Measurements from ENCODE around the gene FBXL7. TPM values are rescaled to one million over a fixed set of nuclear protein-coding genes. Genes with fewer than 3 reads are reported as not detected.

Gene FBXL7
- total RNA-seq, 2 experiments from 2014 or later: not detected

DNA sequence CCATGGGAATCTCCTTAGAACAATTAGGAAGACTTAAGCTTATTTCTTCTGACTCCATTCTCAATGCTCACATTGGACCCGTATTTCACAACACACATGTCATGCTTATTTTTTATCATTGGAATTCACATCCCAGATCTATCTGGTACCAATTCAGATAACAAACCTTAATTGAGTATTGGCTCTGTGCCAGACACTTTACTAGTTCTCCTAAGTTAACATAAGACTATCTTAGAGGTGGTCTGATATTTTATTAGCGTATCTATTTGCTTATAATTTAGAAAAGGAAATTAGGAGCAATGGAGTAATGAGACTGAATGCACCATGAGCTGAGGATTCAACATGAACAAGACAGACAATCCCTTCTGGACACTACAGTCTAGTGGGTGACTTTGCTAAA lies 45.1 kb downstream of the FBXL7 start:
- Mint-ChIP-seq H3K4me3 (no peak overlapping the region), H3K9me3 (no peaks in the 10 kb centered on the region), H3K4me1 (ENCODE audit: low read depth) (no peaks in the 10 kb centered on the region), H3K27me3 (no peaks in the 10 kb centered on the region), H3K36me3 (ENCODE audit: low read depth) (no peaks in the 10 kb centered on the region), H3K27ac (no peak overlapping the region)
- DNase-seq: no peak
- POLR2A ChIA-PET: no interaction called here
- intact Hi-C loops (cut with micrococcal nuclease): no loop called here
- no peak for ATAC-seq
- CTCF ChIA-PET: no interaction called here
- no peak for TF ChIP-seq CTCF (IDR thresholded peaks at IDR 0.05)

DNA sequence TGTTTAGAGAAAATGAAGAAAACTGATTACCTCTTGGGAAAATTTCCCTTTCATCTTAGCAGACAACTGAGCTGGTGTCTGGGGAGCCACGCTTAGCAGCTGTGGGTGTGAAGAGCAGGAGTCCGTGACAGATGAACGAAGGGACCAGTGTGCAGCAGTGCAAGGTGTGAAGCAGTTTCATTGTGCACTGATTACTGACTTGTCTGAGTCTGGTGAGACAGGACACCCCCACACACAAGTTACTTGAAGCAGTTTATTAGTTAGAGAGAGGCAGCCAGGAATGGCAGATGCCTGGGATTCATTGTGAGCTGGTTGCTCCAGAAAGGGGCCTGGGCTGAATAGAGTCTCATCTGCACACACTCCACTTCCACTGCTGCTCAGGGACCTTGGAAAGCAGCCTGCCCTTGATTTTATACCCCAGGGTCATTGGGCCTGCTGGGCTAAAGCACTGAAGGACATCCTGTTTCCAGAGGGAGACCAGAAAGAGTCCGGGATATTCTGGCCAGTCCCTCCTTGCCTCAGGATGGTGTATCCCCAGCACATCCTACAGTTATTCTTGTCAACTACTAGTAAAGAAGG lies 47.4 kb downstream of the FBXL7 start:
- H3K9me3 Mint-ChIP-seq: no peaks in the 10 kb centered on the region
- no peak for DNase-seq
- CTCF ChIA-PET: no interaction called here
- no peaks in the 10 kb centered on the region for H3K27me3 Mint-ChIP-seq
- no peaks in the 10 kb centered on the region for H3K4me1 Mint-ChIP-seq (ENCODE audit: low read depth)
- no peak overlapping the region for H3K27ac Mint-ChIP-seq
- no peak overlapping the region for H3K4me3 Mint-ChIP-seq
- POLR2A ChIA-PET: no interaction called here
- no peak for TF ChIP-seq CTCF (IDR thresholded peaks at IDR 0.05)
- ATAC-seq: no peak
- intact Hi-C loops (cut with micrococcal nuclease): no loop called here
- no peaks in the 10 kb centered on the region for H3K36me3 Mint-ChIP-seq (ENCODE audit: low read depth)

DNA sequence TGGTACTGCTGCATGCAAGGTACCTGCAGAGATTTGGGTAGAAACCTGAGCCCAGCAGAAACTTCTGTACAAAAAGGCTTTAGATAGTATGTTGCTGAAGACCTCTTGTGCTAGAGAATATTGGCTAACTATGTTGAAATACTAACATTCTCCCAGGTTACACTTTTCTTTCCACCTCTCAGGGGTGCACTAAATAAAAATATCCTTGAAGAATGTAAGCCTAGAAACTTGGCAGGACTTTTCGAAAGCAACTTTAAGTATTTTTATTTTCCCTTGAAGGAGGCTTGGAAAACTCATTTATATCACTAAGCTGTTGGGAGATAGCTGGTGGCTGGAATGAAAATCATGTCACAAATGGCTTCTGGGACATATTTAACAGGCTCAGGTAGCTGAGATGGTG lies 50.0 kb downstream of the FBXL7 start:
- DNase-seq (no peak), ATAC-seq (no peak)
- Mint-ChIP-seq H3K27ac (no peak overlapping the region), H3K4me1 (ENCODE audit: low read depth) (no peaks in the 10 kb centered on the region), H3K36me3 (ENCODE audit: low read depth) (no peaks in the 10 kb centered on the region), H3K4me3 (no peak overlapping the region), H3K9me3 (no peaks in the 10 kb centered on the region), H3K27me3 (no peaks in the 10 kb centered on the region)
- POLR2A ChIA-PET: no interaction called here
- no peak for TF ChIP-seq CTCF (IDR thresholded peaks at IDR 0.05)
- CTCF ChIA-PET: no interaction called here
- intact Hi-C loops (cut with micrococcal nuclease): no loop called here

DNA sequence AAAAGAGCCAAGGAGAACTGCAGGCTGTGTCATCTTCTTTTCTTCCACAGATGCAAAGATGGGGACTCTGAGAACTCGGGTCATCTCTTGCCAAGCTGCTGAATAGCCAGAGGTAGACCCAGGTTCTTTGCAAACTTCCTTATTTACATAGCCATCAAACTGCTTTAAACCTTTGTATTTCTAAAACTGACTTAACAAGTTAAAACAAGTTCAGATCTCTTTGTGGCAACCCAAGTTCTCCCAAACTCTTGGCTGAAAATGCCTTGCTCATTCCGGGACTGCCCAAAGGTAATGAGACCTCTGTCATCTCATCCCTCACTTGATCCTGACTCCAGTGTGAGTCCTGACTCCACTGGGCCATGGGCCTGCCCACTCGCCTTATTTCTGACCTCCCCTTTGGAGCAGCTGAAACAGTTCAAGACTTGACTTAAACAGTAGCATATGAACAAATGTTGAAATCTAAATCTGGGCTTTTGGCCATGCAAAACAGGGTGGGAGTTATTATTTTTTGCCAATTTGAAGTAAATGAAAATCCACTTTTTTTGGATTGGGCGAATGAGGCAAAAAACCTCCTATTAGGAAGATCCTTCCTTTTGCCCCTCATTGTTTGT lies 50.6 kb downstream of the FBXL7 start:
- DNase-seq: no peak
- Mint-ChIP-seq H3K27ac (no peak overlapping the region), H3K4me1 (ENCODE audit: low read depth) (no peaks in the 10 kb centered on the region), H3K9me3 (no peaks in the 10 kb centered on the region), H3K36me3 (ENCODE audit: low read depth) (no peaks in the 10 kb centered on the region), H3K27me3 (no peaks in the 10 kb centered on the region), H3K4me3 (no peak overlapping the region)
- intact Hi-C loops (cut with micrococcal nuclease): no loop called here
- no peak for TF ChIP-seq CTCF (IDR thresholded peaks at IDR 0.05)
- POLR2A ChIA-PET: no interaction called here
- CTCF ChIA-PET: no interaction called here
- ATAC-seq: no peak

GRCh38 chr5:15551113-15551504 lies 51.1 kb downstream of the FBXL7 start:
- intact Hi-C loops (cut with micrococcal nuclease): no loop called here
- no peak for ATAC-seq
- POLR2A ChIA-PET: no interaction called here

More at GRCh38 chr5:15551113-15551504, 51.1 kb downstream of the FBXL7 start:
- no peaks in the 10 kb centered on the region for H3K4me1 Mint-ChIP-seq (ENCODE audit: low read depth)
- CTCF ChIA-PET: no interaction called here
- no peak for TF ChIP-seq CTCF (IDR thresholded peaks at IDR 0.05)
- no peaks in the 10 kb centered on the region for H3K36me3 Mint-ChIP-seq (ENCODE audit: low read depth)
- DNase-seq: no peak
- H3K27ac Mint-ChIP-seq: no peak overlapping the region
- no peaks in the 10 kb centered on the region for H3K9me3 Mint-ChIP-seq
- H3K27me3 Mint-ChIP-seq: no peaks in the 10 kb centered on the region
- no peak overlapping the region for H3K4me3 Mint-ChIP-seq
